Heart right ventricle (tissue), 16 donors: ENCODE data around the gene CORIN. TPM values are rescaled to one million over a fixed set of nuclear protein-coding genes. Genes with fewer than 3 reads are reported as not detected.

ENCODE experiments used
- ATAC-seq, 8 donors: fragments of 200-7000 bp; cut with Tn5 transposase; one replicate each; pipeline ENCODE4 v1.9.1; 2020; ENCODE audit warnings: mild to moderate bottlenecking in 8 of 8, moderate library complexity in 8 of 8, moderate number of reproducible peaks in 1 of 8
- DNase-seq, 2 donors: peaks; one replicate each; pipeline ENCODE4 v3.0.0-alpha.2; 2020
- H3K27ac ChIP-seq, 10 donors: fragments of 200-600 bp; sonication (generic) in 2 of 10; one replicate each; pipeline versions ENCODE4 v1.5.0 to v1.8.0; 2020 to 2022; ENCODE audit warnings: mild to moderate bottlenecking in 3 of 10
- H3K27me3 ChIP-seq, 7 donors: fragments of 200-600 bp; one replicate each; pipeline ENCODE4 v1.8.0; 2021 to 2022; ENCODE audit warnings: mild to moderate bottlenecking in 2 of 7
- H3K36me3 ChIP-seq, 9 donors: fragments of 200-600 bp; sonication (generic) in 1 of 9; one replicate each; pipeline versions ENCODE4 v1.5.0 to v1.8.0; 2020 to 2022; ENCODE audit warnings: mild to moderate bottlenecking in 2 of 9
- H3K4me1 ChIP-seq, 9 donors: fragments of 200-600 bp; sonication (generic) in 1 of 9; one replicate each; pipeline versions ENCODE4 v1.5.0 to v1.8.0; 2020 to 2022; ENCODE audit warnings: mild to moderate bottlenecking in 4 of 9
- H3K4me3 ChIP-seq, 10 donors: fragments of 200-600 bp; sonication (generic) in 2 of 10; one replicate each; pipeline versions ENCODE4 v1.5.0 to v1.8.0; 2020 to 2022; ENCODE audit warnings: mild to moderate bottlenecking in 7 of 10, moderate library complexity in 2 of 10
- H3K9me3 ChIP-seq, 11 donors: fragments of 200-600 bp in 10 of 11; sonication (generic) in 2 of 11; one replicate each; pipeline versions ENCODE4 v1.5.0 to v1.8.0; 2013 to 2022; ENCODE audit warnings: mild to moderate bottlenecking in 2 of 11, control low read depth in 1 of 11, moderate library complexity in 1 of 11
- CTCF ChIP-seq, 9 donors: fragments of 200-600 bp; sonication (generic) in 2 of 9; IDR thresholded peaks; one replicate each; pipeline versions ENCODE4 v1.5.0 to v1.8.0; 2021 to 2022; ENCODE audit warnings: antibody characterized with exemption in 9 of 9, mild to moderate bottlenecking in 5 of 9, moderate library complexity in 1 of 9
- WGBS, 2 donors: extraction: QIAGEN DNeasy Blood & Tissue Kit; methylation state at CpG; one replicate each; pipeline ENCODE4 v1.1.7; 2013; ENCODE audit warnings: inconsistent platforms in 1 of 2; 5-methylcytosine and 5-hydroxymethylcytosine counted together
- intact Hi-C, 10 donors: fragments of 100-400 bp; cut with DNase I; formaldehyde crosslinking; loops; one replicate each; pipeline versions ENCODE4 v1.11.1 to v1.14.2; 2022
- polyA plus RNA-seq, 2 donors: library from polyadenylated mRNA; stranded (reverse); fragments of 200-250 nt; gene quantifications; one replicate each; pipeline ENCODE4 v1.2.3, GENCODE V29; 2013
- total RNA-seq, 10 donors: library from RNA; stranded (reverse); fragmentation: NEBNext Ultra II Directional in 3 of 10; extraction: Animal tissue kit (Norgen Biotek cat#: 25700) in 3 of 10; gene quantifications; one replicate each; pipeline versions ENCODE4 v1.2.1 to v1.2.4, GENCODE V29; 2021 to 2023
- donor health status: Arrhythmogenic right ventricular cardiomyopathy.
- donor health status: ischemic (EF 13 %, LVEDD 7.1; RV severe dilation, severe dysfunction).
- donor health status: healthy with polysubstance abuse.
- donor health status: DM: no; HTN: yes; CAD: no.
- donor health status: DM: no; HTN: no; CAD: no.
- donor health status: ischemic (EF 25% LVEDD 6.9; RV normal size, moderate dysfunction).
- donor health status: ischemic (EF 25% LVEDD 5.7; RV mildly dilated, moderate dysfunction).
- donor health status: healthy.
- donor health status: DM: yes; HTN: yes; CAD: no.
- donor health status: Ischemic cardiomyopathy.
- donor health status: ischemic (EF 35%, LVEDD 5.7; RV mildly dilated, moderate dysfunction).
- donor health status: nonischemic (EF 11% LVEDD 7.7; RV severe dilation, severe dysfunction).
- donor health status: DM: yes; HTN: yes; CAD: no.
- donor health status: PGD.
- donor health status: ischemic (EF 29% LVEDD 5.4; RV normal size, mild dysfunction).
- donor health status: nonischemic (EF 23%, LVEDD 6.1; RV moderate dilation, normal function).

The CORIN gene
- total and polyA plus RNA-seq, 12 donors: 8.4 to 159 (median 70.2) TPM

GRCh38 chr4:47747846-47748494 is 89.9 kb downstream of the CORIN start:
- intact Hi-C loops: loop anchor here in 2 of 10 donors (5.0 kb wide), 2 partner anchors 41 to 79 kb away; no protein-coding TSS in a partner anchor

GRCh38 chr4:47747211-47747610 is 90.7 kb downstream of the CORIN start:
- ATAC-seq (no peak), DNase-seq (no peak)
- peak overlapping the region; percentile 49 to 85 (median 71) for H3K27ac ChIP-seq
- H3K4me3 ChIP-seq: no peak overlapping the region
- H3K4me1 ChIP-seq: peaks cover 0 to 25% (median 10%) of the 10 kb centered on the region in 9 donors
- intact Hi-C loops: loop anchor here in 2 of 10 donors (5.0 kb wide), 2 partner anchors 40 to 80 kb away; no protein-coding TSS in a partner anchor
- H3K36me3 ChIP-seq: no peaks in the 10 kb centered on the region
- TF ChIP-seq CTCF (IDR thresholded peaks at IDR 0.05): no peak
- no peaks in the 10 kb centered on the region for H3K27me3 ChIP-seq
- H3K9me3 ChIP-seq: peaks cover 0 to 9% (median 0%) of the 10 kb centered on the region in 11 donors

More at GRCh38 chr4:47747846-47748494, 89.9 kb downstream of the CORIN start:
- WGBS, 2 donors: 46 to 72% methylated on average over 1 of the region's 1 CpG
- ATAC-seq (peak; percentile 39 to 93 (median 81)), DNase-seq (no peak)
- H3K27me3 ChIP-seq: no peaks in the 10 kb centered on the region
- peaks cover 0 to 11% (median 0%) of the 10 kb centered on the region in 11 donors for H3K9me3 ChIP-seq
- H3K36me3 ChIP-seq: no peaks in the 10 kb centered on the region
- no peak overlapping the region for H3K4me3 ChIP-seq
- TF ChIP-seq CTCF (IDR thresholded peaks at IDR 0.05): no peak
- H3K4me1 ChIP-seq: peaks cover 0 to 28% (median 10%) of the 10 kb centered on the region in 9 donors
- peak overlapping the region; percentile 49 to 85 (median 71) for H3K27ac ChIP-seq

DNA sequence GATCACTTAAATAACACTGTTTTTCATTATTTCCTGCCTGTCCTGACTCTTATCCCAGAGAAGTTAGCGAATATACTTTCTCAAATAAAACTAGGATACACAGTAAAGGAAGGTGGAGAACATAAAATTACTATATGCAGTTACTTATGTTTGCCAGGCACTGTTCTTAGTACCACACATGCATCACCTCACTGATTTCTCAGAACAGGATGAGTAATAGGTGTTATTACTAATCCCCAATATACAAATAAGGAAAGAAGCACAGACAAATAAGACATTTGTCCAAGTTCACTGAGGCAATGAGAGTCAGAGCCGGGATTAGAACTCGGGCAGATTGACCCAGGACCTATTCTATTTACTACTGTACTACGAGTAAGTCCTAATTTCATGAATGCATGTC is 91.7 kb downstream of the CORIN start:
- intact Hi-C loops: loop anchor here in 2 of 10 donors (5.0 kb wide), 2 partner anchors 39 to 81 kb away; no protein-coding TSS in a partner anchor
- DNase-seq (no peak), ATAC-seq (no peak)
- H3K36me3 ChIP-seq: no peaks in the 10 kb centered on the region
- no peak for TF ChIP-seq CTCF (IDR thresholded peaks at IDR 0.05)
- H3K27me3 ChIP-seq: no peaks in the 10 kb centered on the region
- H3K4me1 ChIP-seq: peaks cover 0 to 20% (median 10%) of the 10 kb centered on the region in 9 donors
- peaks cover 0 to 9% (median 0%) of the 10 kb centered on the region in 11 donors for H3K9me3 ChIP-seq
- H3K4me3 ChIP-seq: no peak overlapping the region
- 90 to 92% methylated on average over 4 of the region's 4 CpGs for WGBS, 2 donors
- peak overlapping the region in 6 of 10 donors; percentile 14 to 85 (median 72) for H3K27ac ChIP-seq

DNA sequence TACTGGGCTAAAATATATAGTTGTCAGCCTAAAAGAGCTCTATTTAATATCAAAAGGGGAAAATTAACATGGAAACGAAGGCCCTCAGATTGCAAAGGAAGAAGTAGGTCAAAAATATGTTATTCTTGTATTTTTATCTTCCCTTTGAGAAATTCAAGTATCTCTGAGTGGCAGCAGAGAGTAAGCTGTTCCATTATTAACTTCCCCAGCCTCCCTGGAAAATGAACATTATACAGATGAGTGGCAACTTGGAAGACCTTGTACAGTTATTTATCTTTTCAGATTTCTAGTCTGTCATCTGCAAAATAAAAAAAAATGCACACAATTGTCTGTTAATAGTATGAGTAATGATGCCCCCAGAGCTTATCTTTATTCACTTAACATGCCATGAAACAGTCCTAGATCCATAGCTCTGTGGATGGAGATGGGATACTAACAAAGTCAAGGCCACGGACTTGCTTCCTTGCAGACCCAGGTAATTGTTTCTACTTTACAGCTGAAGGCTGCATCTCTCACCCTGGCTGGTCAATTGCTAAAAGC is 93.0 kb downstream of the CORIN start:
- Histone ChIP-seq H3K36me3 (no peaks in the 10 kb centered on the region), H3K9me3 (peaks cover 0 to 18% (median 4%) of the 10 kb centered on the region in 11 donors), H3K27ac (peak overlapping the region in 7 of 10 donors; percentile 14 to 57 (median 51)), H3K4me1 (peaks cover 0 to 13% (median 10%) of the 10 kb centered on the region in 9 donors), H3K4me3 (no peak overlapping the region), H3K27me3 (no peaks in the 10 kb centered on the region)
- DNase-seq (no peak), ATAC-seq (peak in 3 of 8 donors; percentile 37 to 58 (median 55))
- WGBS, 2 donors: 33 to 50% methylated on average over 2 of the region's 2 CpGs
- intact Hi-C loops: loop anchor here in 2 of 10 donors (5.0 kb wide), 2 partner anchors 38 to 82 kb away; no protein-coding TSS in a partner anchor
- TF ChIP-seq CTCF (IDR thresholded peaks at IDR 0.05): peak in 1 of 9 donors; percentile 18
